Natural killer cell (primary cell): ENCODE data around the gene NSD1. TPM values are rescaled to one million over a fixed set of nuclear protein-coding genes. Genes with fewer than 3 reads are reported as not detected.

Source experiments
- ATAC-seq, 3 donors: fragments of 150-1000 bp in 2 of 3; fragments of 200-7000 bp in 1 of 3; cut with Tn5 transposase; 1 replicate in 1 of 3; 2 replicates in 2 of 3; pipeline ENCODE4 v1.10.0; 2021; ENCODE audit warnings: mild to moderate bottlenecking in 2 of 3, moderate library complexity in 2 of 3
- DNase-seq, 2 donors: peaks; one replicate each; pipeline versions ENCODE4 v3.0.0 to v3.0.0-alpha.2; 2013 to 2021; ENCODE audit warnings: mixed read lengths in 1 of 2
- H3K27ac ChIP-seq: one replicate; pipeline ENCODE4 v1.5.1; 2013; ENCODE audit warnings: mild to moderate bottlenecking, low read length
- H3K27me3 ChIP-seq: one replicate; pipeline ENCODE4 v1.6.1; 2013; ENCODE audit warnings: low read length; ENCODE audit not compliant: control insufficient read depth, insufficient read depth
- H3K36me3 ChIP-seq: one replicate; pipeline ENCODE4 v1.6.1; 2013; ENCODE audit warnings: low read length; ENCODE audit not compliant: control insufficient read depth, insufficient read depth
- H3K4me1 ChIP-seq: one replicate; pipeline ENCODE4 v1.6.1; 2013; ENCODE audit warnings: low read length; ENCODE audit not compliant: control insufficient read depth, insufficient read depth
- H3K4me3 ChIP-seq: one replicate; pipeline ENCODE4 v1.5.1; 2013; ENCODE audit warnings: low read length
- H3K9me3 ChIP-seq: one replicate; pipeline ENCODE4 v1.6.1; 2013; ENCODE audit warnings: low read length; ENCODE audit not compliant: control insufficient read depth, insufficient read depth
- H3K27ac Mint-ChIP-seq, 2 donors: one replicate each; pipeline ENCODE4 v1.8.0; 2022; ENCODE audit warnings: mild to moderate bottlenecking in 2 of 2, mixed read lengths in 2 of 2, moderate library complexity in 1 of 2
- H3K27me3 Mint-ChIP-seq, 2 donors: one replicate each; pipeline ENCODE4 v1.8.0; 2022; ENCODE audit warnings: low read depth in 2 of 2, mixed read lengths in 2 of 2
- H3K36me3 Mint-ChIP-seq: one replicate; pipeline ENCODE4 v1.8.0; 2022; ENCODE audit warnings: mixed read lengths
- H3K4me1 Mint-ChIP-seq, 2 donors: one replicate each; pipeline ENCODE4 v1.8.0; 2022; ENCODE audit warnings: mixed read lengths in 2 of 2
- H3K4me3 Mint-ChIP-seq: one replicate; pipeline ENCODE4 v1.8.0; 2022; ENCODE audit warnings: mild to moderate bottlenecking, moderate library complexity, mixed read lengths
- H3K9me3 Mint-ChIP-seq, 2 donors: one replicate each; pipeline ENCODE4 v1.8.0; 2022; ENCODE audit warnings: mixed read lengths in 2 of 2
- CTCF ChIP-seq: fragments of 200-600 bp; IDR thresholded peaks from one replicate; pipeline ENCODE4 v1.8.0; 2022; ENCODE audit warnings: antibody characterized with exemption
- WGBS: methylation state at CpG from one replicate; pipeline ENCODE4 v1.1.7; 2013; ENCODE audit warnings: missing lambda C conversion rate; ENCODE audit not compliant: insufficient coverage; 5-methylcytosine and 5-hydroxymethylcytosine counted together
- intact Hi-C: fragments of 100-400 bp; cut with micrococcal nuclease; formaldehyde crosslinking; loops from one replicate; pipeline ENCODE4 v1.14.2; 2022
- total RNA-seq, 4 donors: library from RNA; stranded (reverse); fragments of 120-200 nt in 1 of 4; gene quantifications; one replicate each; pipeline versions ENCODE4 v1.2.3 to v1.2.4, GENCODE V29; 2013 to 2022

Gene NSD1
- total RNA-seq, 3 donors from 2014 or later (not counting 1 experiment from before 2014, with no cell fraction given): 117 to 147 (median 143) TPM

GRCh38 chr5:177291735-177292134 is 158.2 kb downstream of the NSD1 start:
- no peaks in the 10 kb centered on the region for H3K27me3 Mint-ChIP-seq
- peaks cover 16% of the 10 kb centered on the region for H3K4me1 ChIP-seq
- ATAC-seq: no peak

GRCh38 chr5:177293819-177294581 is 160.4 kb downstream of the NSD1 start:
- Mint-ChIP-seq H3K36me3 (peaks cover 10% of the 10 kb centered on the region), H3K4me3 (no peak overlapping the region), H3K9me3 (no peaks in the 10 kb centered on the region), H3K4me1 (peaks cover 23 to 30% of the 10 kb centered on the region in 2 donors), H3K27me3 (no peaks in the 10 kb centered on the region), H3K27ac (no peak overlapping the region)
- TF ChIP-seq CTCF: no peak
- Histone ChIP-seq H3K27me3 (no peaks in the 10 kb centered on the region), H3K27ac (no peak overlapping the region), H3K4me1 (peaks cover 33% of the 10 kb centered on the region), H3K36me3 (peaks cover 50% of the 10 kb centered on the region), H3K4me3 (no peak overlapping the region), H3K9me3 (no peaks in the 10 kb centered on the region)
- ATAC-seq (no peak), DNase-seq (no peak)
- WGBS: 94% methylated on average over 12 of the region's 12 CpGs
- intact Hi-C loops: no loop called here

More at GRCh38 chr5:177291735-177292134, 158.2 kb downstream of the NSD1 start:
- no peak for TF ChIP-seq CTCF
- no peak overlapping the region for H3K27ac ChIP-seq
- H3K4me3 ChIP-seq: no peak overlapping the region
- no peak for DNase-seq
- WGBS: 99% methylated on average over 6 of the region's 7 CpGs
- H3K27me3 ChIP-seq: no peaks in the 10 kb centered on the region
- H3K9me3 ChIP-seq: no peaks in the 10 kb centered on the region
- no peak overlapping the region for H3K27ac Mint-ChIP-seq
- no peak overlapping the region for H3K4me3 Mint-ChIP-seq
- H3K9me3 Mint-ChIP-seq: no peaks in the 10 kb centered on the region
- H3K4me1 Mint-ChIP-seq: peaks cover 16 to 19% of the 10 kb centered on the region in 2 donors
- H3K36me3 Mint-ChIP-seq: peaks cover 10% of the 10 kb centered on the region
- peaks cover 68% of the 10 kb centered on the region for H3K36me3 ChIP-seq
- intact Hi-C loops: no loop called here

GRCh38 chr5:177294632-177295031 is 161.1 kb downstream of the NSD1 start:
- Mint-ChIP-seq H3K4me1 (peaks cover 30 to 37% of the 10 kb centered on the region in 2 donors), H3K36me3 (peaks cover 10% of the 10 kb centered on the region), H3K4me3 (no peak overlapping the region), H3K27me3 (no peaks in the 10 kb centered on the region), H3K9me3 (no peaks in the 10 kb centered on the region), H3K27ac (no peak overlapping the region)
- Histone ChIP-seq H3K4me1 (peaks cover 39% of the 10 kb centered on the region), H3K4me3 (no peak overlapping the region), H3K27ac (no peak overlapping the region), H3K36me3 (peaks cover 44% of the 10 kb centered on the region), H3K27me3 (no peaks in the 10 kb centered on the region), H3K9me3 (no peaks in the 10 kb centered on the region)
- 97% methylated on average over 3 of the region's 3 CpGs for WGBS
- no peak for DNase-seq
- no peak for TF ChIP-seq CTCF
- intact Hi-C loops: no loop called here
- no peak for ATAC-seq
